Measurements from ENCODE around the gene SPINT2. TPM values are rescaled to one million over a fixed set of nuclear protein-coding genes. Genes with fewer than 3 reads are reported as not detected.

The SPINT2 gene
- total and polyA plus RNA-seq, 2 of the 13 experiments (the other 11 are each of a cell fraction or from before 2014, with no cell fraction given), result 0.31 to 0.77 TPM

DNA sequence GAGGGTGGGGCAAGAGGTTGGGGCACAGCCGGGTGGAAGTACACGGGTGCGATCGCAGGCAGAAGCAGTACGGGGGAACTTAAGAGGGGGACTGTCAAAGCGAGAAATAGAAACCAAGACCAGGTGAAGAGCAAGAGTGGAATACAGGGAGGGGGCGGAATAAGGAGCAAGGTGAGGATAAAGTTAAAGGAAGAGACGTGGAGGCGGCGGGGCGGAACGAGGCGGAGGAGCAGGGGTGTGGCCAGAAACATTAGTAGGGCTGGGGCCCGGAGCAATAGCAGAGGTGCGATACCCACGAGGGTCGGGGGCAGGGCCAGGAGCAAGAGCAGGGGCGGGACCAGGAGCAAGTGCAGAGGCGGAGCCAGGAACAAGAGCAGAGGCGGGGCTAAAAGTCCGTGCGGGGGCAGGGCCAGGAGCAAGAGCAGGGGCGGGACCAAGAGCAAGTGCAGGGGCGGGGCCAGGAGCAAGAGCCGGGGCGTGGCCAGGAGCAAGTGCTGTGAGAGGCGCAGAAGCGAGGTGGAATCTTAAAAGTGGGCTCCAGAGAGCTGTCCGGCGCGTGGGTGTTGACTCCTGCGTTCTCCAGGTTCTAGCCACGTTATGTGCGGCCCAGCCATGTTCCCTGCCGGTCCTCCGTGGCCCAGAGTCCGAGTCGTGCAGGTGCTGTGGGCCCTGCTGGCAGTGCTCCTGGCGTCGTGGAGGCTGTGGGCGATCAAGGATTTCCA, 72.4 kb downstream of the SPINT2 start (continued):
- TF ChIP-seq MAX (IDR thresholded peaks at IDR 0.05) (peak; percentile 49; the same call in 1 of the 2 replicates), ZFP41 (CRISPR knock-in tag; IDR thresholded peaks at IDR 0.05; ENCODE audit: borderline replicate concordance) (no peak), ZNF317 (CRISPR knock-in tag; IDR thresholded peaks at IDR 0.05) (no peak), HNRNPLL (IDR thresholded peaks at IDR 0.05; ENCODE audit: low read depth, low read length, poor library complexity, severe bottlenecking) (peak; percentile 63), HES4 (CRISPR knock-in tag; IDR thresholded peaks at IDR 0.05; ENCODE audit: borderline replicate concordance) (no peak)

DNA sequence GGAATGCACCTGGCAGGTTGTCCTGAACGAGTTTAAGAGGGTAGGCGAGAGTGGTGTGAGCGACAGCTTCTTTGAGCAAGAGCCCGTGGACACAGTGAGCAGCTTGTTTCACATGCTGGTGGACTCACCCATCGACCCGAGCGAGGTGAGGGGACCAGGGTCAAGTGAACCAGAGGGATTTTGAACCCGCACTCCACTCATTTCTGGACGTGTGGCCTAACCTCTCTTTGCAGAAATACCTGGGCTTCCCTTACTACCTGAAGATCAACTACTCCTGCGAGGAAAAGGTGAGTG, 72.9 kb downstream of the SPINT2 start:
- in situ Hi-C loops (cut with HindIII; ENCODE audit: extremely low pct_ligation_motif_present, low pct_unique_long_range_greater_than_20kb), result no loop called here
- POLR2A ChIA-PET, result interaction anchor here (2.1 kb wide), 1 partner anchor 37 kb away, joined by 25 read pairs; the partner anchor contains the start of gene PSMD8
- no peak for TF ChIP-seq NFE2 (CRISPR knock-in tag; IDR thresholded peaks at IDR 0.05)
- 0 out of 2 replicates have a peak, but pooled peaks have one; percentile 12 for TF ChIP-seq POGK (CRISPR knock-in tag; conservative IDR thresholded peaks at IDR 0.05)
- no peak for TF ChIP-seq ATF1 (CRISPR knock-in tag; IDR thresholded peaks at IDR 0.05)
- TF ChIP-seq XBP1 (CRISPR knock-in tag; IDR thresholded peaks at IDR 0.05), result no peak
- peak; percentile 38; the same call in 1 of the 2 replicates for TF ChIP-seq WIZ (CRISPR knock-in tag; IDR thresholded peaks at IDR 0.05)
- no peak for TF ChIP-seq RFX3 (CRISPR knock-in tag; IDR thresholded peaks at IDR 0.05)
- TF ChIP-seq HOXD1 (CRISPR knock-in tag; IDR thresholded peaks at IDR 0.05), result no peak; the same call in 1 of the 2 replicates
- TF ChIP-seq, protein P1, sequence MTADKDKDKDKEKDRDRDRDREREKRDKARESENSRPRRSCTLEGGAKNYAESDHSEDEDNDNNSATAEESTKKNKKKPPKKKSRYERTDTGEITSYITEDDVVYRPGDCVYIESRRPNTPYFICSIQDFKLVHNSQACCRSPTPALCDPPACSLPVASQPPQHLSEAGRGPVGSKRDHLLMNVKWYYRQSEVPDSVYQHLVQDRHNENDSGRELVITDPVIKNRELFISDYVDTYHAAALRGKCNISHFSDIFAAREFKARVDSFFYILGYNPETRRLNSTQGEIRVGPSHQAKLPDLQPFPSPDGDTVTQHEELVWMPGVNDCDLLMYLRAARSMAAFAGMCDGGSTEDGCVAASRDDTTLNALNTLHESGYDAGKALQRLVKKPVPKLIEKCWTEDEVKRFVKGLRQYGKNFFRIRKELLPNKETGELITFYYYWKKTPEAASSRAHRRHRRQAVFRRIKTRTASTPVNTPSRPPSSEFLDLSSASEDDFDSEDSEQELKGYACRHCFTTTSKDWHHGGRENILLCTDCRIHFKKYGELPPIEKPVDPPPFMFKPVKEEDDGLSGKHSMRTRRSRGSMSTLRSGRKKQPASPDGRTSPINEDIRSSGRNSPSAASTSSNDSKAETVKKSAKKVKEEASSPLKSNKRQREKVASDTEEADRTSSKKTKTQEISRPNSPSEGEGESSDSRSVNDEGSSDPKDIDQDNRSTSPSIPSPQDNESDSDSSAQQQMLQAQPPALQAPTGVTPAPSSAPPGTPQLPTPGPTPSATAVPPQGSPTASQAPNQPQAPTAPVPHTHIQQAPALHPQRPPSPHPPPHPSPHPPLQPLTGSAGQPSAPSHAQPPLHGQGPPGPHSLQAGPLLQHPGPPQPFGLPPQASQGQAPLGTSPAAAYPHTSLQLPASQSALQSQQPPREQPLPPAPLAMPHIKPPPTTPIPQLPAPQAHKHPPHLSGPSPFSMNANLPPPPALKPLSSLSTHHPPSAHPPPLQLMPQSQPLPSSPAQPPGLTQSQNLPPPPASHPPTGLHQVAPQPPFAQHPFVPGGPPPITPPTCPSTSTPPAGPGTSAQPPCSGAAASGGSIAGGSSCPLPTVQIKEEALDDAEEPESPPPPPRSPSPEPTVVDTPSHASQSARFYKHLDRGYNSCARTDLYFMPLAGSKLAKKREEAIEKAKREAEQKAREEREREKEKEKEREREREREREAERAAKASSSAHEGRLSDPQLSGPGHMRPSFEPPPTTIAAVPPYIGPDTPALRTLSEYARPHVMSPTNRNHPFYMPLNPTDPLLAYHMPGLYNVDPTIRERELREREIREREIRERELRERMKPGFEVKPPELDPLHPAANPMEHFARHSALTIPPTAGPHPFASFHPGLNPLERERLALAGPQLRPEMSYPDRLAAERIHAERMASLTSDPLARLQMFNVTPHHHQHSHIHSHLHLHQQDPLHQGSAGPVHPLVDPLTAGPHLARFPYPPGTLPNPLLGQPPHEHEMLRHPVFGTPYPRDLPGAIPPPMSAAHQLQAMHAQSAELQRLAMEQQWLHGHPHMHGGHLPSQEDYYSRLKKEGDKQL (CRISPR knock-in tag; IDR thresholded peaks at IDR 0.05; ENCODE audit: low read depth), result no peak
- TF ChIP-seq RCOR2 (CRISPR knock-in tag; IDR thresholded peaks at IDR 0.05), result no peak
- no peak for TF ChIP-seq ZNF251 (CRISPR knock-in tag; IDR thresholded peaks at IDR 0.05)
- no peak for TF ChIP-seq AKAP8 (CRISPR knock-in tag; IDR thresholded peaks at IDR 0.05)
- no peak for TF ChIP-seq NFATC3 (CRISPR knock-in tag; IDR thresholded peaks at IDR 0.05)

More for the DNA sequence above, 72.9 kb downstream of the SPINT2 start:
- TSS peak; percentile 79 for BruUV-seq (replicated peaks)
- 13% methylated on average over 10 of the region's 10 CpGs for WGBS (ENCODE audit: low lambda C conversion rate)
- no peak overlapping the region for H3K27ac ChIP-seq (ENCODE audit: extremely low read length, insufficient read depth, low read length)
- FAIRE-seq (no peak), DNase-seq (ENCODE audit: low spot score) (peak; percentile 14), ATAC-seq (no peak)
- peaks cover 10% of the 10 kb centered on the region for H3K4me1 ChIP-seq (ENCODE audit: insufficient read depth, low read length)
- intact Hi-C loops (cut with micrococcal nuclease; ENCODE audit: unreplicated experiment), result no loop called here
- H2AFZ ChIP-seq (ENCODE audit: low read length), result no peak overlapping the region
- no peaks in the 10 kb centered on the region for H3K79me2 ChIP-seq (ENCODE audit: insufficient read depth, low read length)
- no peaks in the 10 kb centered on the region for H3K9me3 ChIP-seq (ENCODE audit: low read length)
- H3K27me3 ChIP-seq (ENCODE audit: control insufficient read depth in 1 of 2, insufficient read depth in 2 of 2, low read length in 2 of 2), result no peaks in the 10 kb centered on the region
- CTCF ChIA-PET (ENCODE audit: low intra/inter-chr PET ratio, low total read pairs), result no interaction called here
- peak overlapping the region; percentile 99 for H3K4me2 ChIP-seq (ENCODE audit: low read depth, low read length)
- H4K20me1 ChIP-seq (ENCODE audit: insufficient read depth, low read length), result no peaks in the 10 kb centered on the region
- no peaks in the 10 kb centered on the region for H3K36me3 ChIP-seq (replicated peaks in 1 of 2; ENCODE audit: control insufficient read depth in 1 of 2, insufficient read depth in 2 of 2, low read length in 2 of 2)
- H3K4me3 ChIP-seq (replicated peaks in 1 of 3; ENCODE audit: insufficient read depth in 1 of 3, low read depth in 2 of 3, low read length in 3 of 3), result peak overlapping the region; percentile 74 to 85 (median 75); a peak in 5 of 6 replicates
- peak overlapping the region; percentile 47; the same call in 1 of the 2 replicates for H3K9ac ChIP-seq (ENCODE audit: insufficient read depth, low read depth, low read length)
